Endothelial cell (in vitro differentiated cells): ENCODE results near the gene ATP5MK. TPM values are rescaled to one million over a fixed set of nuclear protein-coding genes. Genes with fewer than 3 reads are reported as not detected.

Experiments used
- DNase-seq: peaks from one replicate; pipeline ENCODE4 v3.0.0; 2021; ENCODE audit warnings: low spot score
- H3K27ac Mint-ChIP-seq: one replicate; pipeline ENCODE4 v1.8.0; 2021; ENCODE audit warnings: mixed read lengths, inconsistent platforms; ENCODE audit not compliant: unreplicated experiment
- H3K27me3 Mint-ChIP-seq: one replicate; pipeline ENCODE4 v1.8.0; 2021; ENCODE audit warnings: mild to moderate bottlenecking, moderate library complexity, mixed read lengths, inconsistent platforms; ENCODE audit not compliant: unreplicated experiment
- H3K36me3 Mint-ChIP-seq: one replicate; pipeline ENCODE4 v1.8.0; 2021; ENCODE audit warnings: mild to moderate bottlenecking, low read depth, mixed read lengths, inconsistent platforms; ENCODE audit not compliant: unreplicated experiment
- H3K4me1 Mint-ChIP-seq: one replicate; pipeline ENCODE4 v1.8.0; 2021; ENCODE audit warnings: mild to moderate bottlenecking, mixed read lengths, inconsistent platforms; ENCODE audit not compliant: unreplicated experiment
- H3K4me3 Mint-ChIP-seq: one replicate; pipeline ENCODE4 v1.8.0; 2021; ENCODE audit warnings: mild to moderate bottlenecking, mixed read lengths, inconsistent platforms; ENCODE audit not compliant: unreplicated experiment
- H3K9me3 Mint-ChIP-seq: one replicate; pipeline ENCODE4 v1.8.0; 2021; ENCODE audit warnings: mixed read lengths, inconsistent platforms; ENCODE audit not compliant: unreplicated experiment
- total RNA-seq: library from RNA; stranded (reverse); fragmentation: NEBNext Ultra II Directional; extraction: Animal tissue kit (Norgen Biotek cat#: 25700); gene quantifications from one replicate; pipeline ENCODE4 v1.2.1, GENCODE V29; 2021; ENCODE audit not compliant: unreplicated experiment
- TF ChIP-seq, protein P1 (sequence below): fragments of 200-600 bp; sonication (generic); IDR thresholded peaks from one replicate; pipeline ENCODE4 v1.5.0; 2021; ENCODE audit warnings: antibody characterized with exemption; ENCODE audit not compliant: unreplicated experiment

ATP5MK gene
- total RNA-seq, 1 donor from 2014 or later, result 283 TPM

DNA sequence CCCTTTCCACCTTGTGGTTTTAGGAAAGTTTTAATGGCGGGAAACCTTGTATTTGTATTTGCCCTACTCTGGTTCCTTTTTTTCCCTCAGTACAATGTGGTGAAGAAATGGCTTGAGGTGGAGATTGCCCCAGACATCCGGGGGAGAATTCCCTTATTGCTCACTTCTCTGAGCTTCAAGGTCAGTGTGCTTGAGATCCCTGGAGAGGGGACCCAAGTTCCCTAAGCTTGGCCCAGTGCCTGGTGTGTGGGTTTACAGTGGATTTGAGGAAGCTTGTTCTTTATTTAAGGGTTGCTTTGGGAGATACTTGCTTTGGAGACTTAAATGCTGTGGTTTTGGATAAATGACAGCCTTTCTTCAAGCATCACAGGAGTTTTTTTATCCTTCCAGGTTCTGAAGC lies 37.6 kb upstream of the ATP5MK start:
- TF ChIP-seq, protein P1, sequence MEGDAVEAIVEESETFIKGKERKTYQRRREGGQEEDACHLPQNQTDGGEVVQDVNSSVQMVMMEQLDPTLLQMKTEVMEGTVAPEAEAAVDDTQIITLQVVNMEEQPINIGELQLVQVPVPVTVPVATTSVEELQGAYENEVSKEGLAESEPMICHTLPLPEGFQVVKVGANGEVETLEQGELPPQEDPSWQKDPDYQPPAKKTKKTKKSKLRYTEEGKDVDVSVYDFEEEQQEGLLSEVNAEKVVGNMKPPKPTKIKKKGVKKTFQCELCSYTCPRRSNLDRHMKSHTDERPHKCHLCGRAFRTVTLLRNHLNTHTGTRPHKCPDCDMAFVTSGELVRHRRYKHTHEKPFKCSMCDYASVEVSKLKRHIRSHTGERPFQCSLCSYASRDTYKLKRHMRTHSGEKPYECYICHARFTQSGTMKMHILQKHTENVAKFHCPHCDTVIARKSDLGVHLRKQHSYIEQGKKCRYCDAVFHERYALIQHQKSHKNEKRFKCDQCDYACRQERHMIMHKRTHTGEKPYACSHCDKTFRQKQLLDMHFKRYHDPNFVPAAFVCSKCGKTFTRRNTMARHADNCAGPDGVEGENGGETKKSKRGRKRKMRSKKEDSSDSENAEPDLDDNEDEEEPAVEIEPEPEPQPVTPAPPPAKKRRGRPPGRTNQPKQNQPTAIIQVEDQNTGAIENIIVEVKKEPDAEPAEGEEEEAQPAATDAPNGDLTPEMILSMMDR, result no peak
- Mint-ChIP-seq H3K9me3 (no peaks in the 10 kb centered on the region), H3K27ac (no peak overlapping the region), H3K4me3 (no peak overlapping the region), H3K27me3 (no peaks in the 10 kb centered on the region), H3K36me3 (peaks cover 35% of the 10 kb centered on the region), H3K4me1 (no peaks in the 10 kb centered on the region)
- no peak for DNase-seq

DNA sequence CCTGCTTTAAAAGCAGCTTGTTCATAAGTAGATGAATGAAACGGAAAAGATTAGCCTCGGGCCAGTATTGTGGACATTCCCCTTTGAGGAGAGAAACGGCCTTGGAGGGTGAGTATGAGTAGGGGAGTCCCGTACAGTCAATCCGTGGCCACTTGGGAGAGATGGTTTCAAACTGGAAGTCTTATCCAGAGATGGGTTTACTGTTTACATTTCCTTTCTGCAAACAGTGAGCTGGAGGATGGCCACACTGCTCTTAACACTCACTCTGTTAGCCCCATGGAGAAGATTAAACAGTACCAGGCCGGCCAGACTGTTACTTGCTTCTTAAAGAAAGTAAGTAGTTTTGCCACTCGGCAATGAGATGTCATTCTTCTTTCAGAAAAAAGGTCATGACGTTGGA lies 35.6 kb upstream of the ATP5MK start:
- Mint-ChIP-seq H3K9me3 (no peaks in the 10 kb centered on the region), H3K27ac (no peak overlapping the region), H3K4me1 (no peaks in the 10 kb centered on the region), H3K4me3 (no peak overlapping the region), H3K27me3 (no peaks in the 10 kb centered on the region), H3K36me3 (peaks cover 29% of the 10 kb centered on the region)
- TF ChIP-seq, protein P1, result no peak
- DNase-seq, result no peak

DNA sequence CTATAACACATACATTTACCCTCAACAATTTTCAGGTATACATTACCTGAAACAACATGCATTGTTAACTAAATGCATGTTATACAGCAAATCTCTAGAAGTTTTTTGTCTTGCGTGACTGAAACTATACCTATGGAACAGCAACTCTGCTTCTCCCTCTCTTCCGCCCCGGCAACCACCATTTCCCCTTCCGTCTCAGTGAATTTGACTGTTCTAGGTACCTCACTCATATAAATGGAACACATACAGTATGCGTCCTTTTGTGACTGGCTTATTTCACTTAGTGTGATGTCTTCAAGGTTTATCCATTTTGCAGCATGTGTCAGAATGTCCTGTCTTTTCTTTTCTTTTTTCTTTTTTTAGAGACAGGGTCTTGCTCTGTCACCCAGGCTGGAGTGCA lies 33.4 kb upstream of the ATP5MK start:
- no peak overlapping the region for H3K4me3 Mint-ChIP-seq

DNA sequence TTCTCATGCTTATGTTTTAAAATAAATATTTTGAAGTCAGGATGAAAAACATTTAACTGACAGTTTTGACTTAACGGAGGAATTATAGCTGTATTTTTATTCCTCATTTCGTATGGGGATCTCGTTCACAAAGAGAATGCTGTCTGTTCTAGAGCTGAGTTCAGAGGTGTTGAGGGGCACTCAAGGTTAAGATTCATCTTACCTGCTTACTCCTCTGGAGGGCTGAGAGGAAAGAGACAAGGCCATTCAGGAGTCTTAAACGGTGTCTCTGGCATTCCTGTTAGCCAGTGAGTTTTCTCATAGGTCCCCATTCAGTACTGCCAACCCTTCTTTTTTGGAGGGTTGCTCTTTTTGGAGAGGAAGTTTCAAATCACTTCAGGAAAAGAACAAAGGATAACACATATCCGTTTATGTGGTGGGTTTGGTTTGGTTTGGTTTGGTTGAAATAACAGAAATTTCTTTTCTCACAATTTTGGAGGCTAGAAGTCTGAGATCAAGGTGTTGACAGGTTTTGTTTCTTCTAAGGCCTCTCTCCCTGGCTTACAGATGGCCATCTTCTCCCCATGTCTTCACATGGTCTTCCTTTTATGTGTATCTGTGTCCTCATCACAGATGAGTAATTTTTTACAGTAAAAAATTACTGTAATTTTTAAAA lies 32.8 kb upstream of the ATP5MK start:
- Mint-ChIP-seq H3K4me3 (no peak overlapping the region), H3K36me3 (peaks cover 33% of the 10 kb centered on the region), H3K27ac (no peak overlapping the region), H3K27me3 (peaks cover 2% of the 10 kb centered on the region), H3K4me1 (no peaks in the 10 kb centered on the region), H3K9me3 (no peaks in the 10 kb centered on the region)
- DNase-seq, result no peak
- TF ChIP-seq, protein P1, result no peak

More for the DNA sequence above, 33.4 kb upstream of the ATP5MK start:
- DNase-seq, result no peak
- peaks cover 2% of the 10 kb centered on the region for H3K27me3 Mint-ChIP-seq
- no peaks in the 10 kb centered on the region for H3K9me3 Mint-ChIP-seq
- peaks cover 28% of the 10 kb centered on the region for H3K36me3 Mint-ChIP-seq
- TF ChIP-seq, protein P1, result no peak
- no peaks in the 10 kb centered on the region for H3K4me1 Mint-ChIP-seq
- H3K27ac Mint-ChIP-seq, result no peak overlapping the region

DNA sequence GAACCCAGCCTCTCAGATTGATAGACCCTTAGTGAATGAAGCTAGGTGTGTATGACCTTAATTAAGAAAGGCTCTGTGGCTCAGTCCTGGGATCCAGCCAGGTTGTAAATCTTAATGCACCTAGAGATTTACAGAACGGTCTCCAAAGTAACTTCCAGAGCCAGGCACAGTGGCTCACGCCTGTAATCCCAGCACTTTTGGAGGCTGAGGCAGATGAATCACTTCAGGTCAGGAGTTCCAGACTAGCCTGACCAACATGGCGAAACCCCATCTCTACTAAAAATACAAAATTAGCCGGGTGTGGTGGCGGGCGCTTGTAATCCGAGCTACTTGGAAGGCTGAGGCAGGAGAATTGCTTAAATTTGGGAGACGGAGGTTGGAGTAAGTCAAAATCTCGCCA lies 31.6 kb upstream of the ATP5MK start:
- DNase-seq, result no peak
- no peak overlapping the region for H3K4me3 Mint-ChIP-seq
- peaks cover 39% of the 10 kb centered on the region for H3K36me3 Mint-ChIP-seq
- no peaks in the 10 kb centered on the region for H3K9me3 Mint-ChIP-seq
- H3K27me3 Mint-ChIP-seq, result peaks cover 2% of the 10 kb centered on the region
- no peaks in the 10 kb centered on the region for H3K4me1 Mint-ChIP-seq
- TF ChIP-seq, protein P1, result no peak
- H3K27ac Mint-ChIP-seq, result no peak overlapping the region
